ENCODE measurements around the gene ATXN7L1. TPM values are rescaled to one million over a fixed set of nuclear protein-coding genes. Genes with fewer than 3 reads are reported as not detected.

The ATXN7L1 gene, protein sequence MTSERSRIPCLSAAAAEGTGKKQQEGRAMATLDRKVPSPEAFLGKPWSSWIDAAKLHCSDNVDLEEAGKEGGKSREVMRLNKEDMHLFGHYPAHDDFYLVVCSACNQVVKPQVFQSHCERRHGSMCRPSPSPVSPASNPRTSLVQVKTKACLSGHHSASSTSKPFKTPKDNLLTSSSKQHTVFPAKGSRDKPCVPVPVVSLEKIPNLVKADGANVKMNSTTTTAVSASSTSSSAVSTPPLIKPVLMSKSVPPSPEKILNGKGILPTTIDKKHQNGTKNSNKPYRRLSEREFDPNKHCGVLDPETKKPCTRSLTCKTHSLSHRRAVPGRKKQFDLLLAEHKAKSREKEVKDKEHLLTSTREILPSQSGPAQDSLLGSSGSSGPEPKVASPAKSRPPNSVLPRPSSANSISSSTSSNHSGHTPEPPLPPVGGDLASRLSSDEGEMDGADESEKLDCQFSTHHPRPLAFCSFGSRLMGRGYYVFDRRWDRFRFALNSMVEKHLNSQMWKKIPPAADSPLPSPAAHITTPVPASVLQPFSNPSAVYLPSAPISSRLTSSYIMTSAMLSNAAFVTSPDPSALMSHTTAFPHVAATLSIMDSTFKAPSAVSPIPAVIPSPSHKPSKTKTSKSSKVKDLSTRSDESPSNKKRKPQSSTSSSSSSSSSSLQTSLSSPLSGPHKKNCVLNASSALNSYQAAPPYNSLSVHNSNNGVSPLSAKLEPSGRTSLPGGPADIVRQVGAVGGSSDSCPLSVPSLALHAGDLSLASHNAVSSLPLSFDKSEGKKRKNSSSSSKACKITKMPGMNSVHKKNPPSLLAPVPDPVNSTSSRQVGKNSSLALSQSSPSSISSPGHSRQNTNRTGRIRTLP
- 7.2 and 8.5 TPM in 2 replicates for total RNA-seq

DNA sequence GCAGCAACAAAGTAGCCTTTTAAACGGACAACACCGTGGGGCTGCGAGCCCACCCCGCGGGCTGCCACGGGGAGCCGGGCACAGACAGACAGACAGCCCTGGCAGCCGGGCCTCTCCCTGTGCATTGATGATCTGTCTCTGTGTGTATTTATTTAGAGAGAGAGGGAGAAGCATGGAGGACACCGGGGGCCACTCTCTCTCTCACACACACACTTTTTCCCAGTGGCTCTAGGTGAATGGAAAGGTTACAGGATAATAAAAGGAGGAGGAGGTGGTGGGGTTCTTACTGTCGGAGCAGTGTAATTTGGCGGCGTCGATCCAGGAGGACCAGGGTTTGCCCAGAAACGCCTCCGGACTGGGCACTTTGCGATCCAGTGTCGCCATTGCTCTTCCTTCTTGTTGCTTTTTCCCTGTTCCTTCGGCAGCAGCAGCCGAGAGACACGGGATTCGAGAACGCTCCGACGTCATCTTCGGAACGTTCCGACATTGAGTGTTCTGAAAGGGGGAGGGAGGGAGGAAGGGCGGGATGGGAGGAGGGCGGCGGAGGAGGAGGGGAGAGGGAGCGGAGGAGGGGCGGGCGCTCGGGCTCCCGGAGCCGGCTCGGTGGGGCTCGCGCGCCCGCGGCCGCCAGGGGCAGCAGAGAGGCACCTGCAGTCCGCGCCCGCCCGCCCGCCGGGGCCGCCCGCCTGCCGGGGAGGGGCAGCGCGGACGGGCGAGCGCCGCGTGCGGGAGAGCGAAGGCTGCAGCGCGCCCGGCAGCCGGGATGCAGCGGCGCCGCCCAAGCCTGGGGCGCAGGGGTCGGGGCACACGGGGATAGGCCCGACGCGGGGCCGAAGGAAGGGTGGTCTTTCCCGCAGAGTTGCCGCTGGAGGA lies at the start of gene ATXN7L1:
ATXN7L1 (minus strand) TSS at position 509 of the 873 bp plus-strand sequence; CDS start at position 468, 41 bp downstream.
- H3K36me3 Mint-ChIP-seq (ENCODE audit: low read depth), result peaks cover 4% of the 10 kb centered on the region
- peaks cover 35% of the 10 kb centered on the region for H3K27me3 Mint-ChIP-seq (ENCODE audit: insufficient read depth)
- H3K4me1 Mint-ChIP-seq (ENCODE audit: low read depth), result peaks cover 42% of the 10 kb centered on the region
- intact Hi-C loops (cut with micrococcal nuclease), result loop anchor here (1.0 to 2.0 kb wide), 10 partner anchors 14 to 185 kb away; no protein-coding TSS in a partner anchor
- H3K9me3 Mint-ChIP-seq, result no peaks in the 10 kb centered on the region
- H3K27ac Mint-ChIP-seq, result peak within 1 kb of the TSS; percentile 90
- DNase-seq (ENCODE audit: low spot score), result peak; percentile 80
- peak within 1 kb of the TSS; percentile 96 for H3K4me3 Mint-ChIP-seq

DNA sequence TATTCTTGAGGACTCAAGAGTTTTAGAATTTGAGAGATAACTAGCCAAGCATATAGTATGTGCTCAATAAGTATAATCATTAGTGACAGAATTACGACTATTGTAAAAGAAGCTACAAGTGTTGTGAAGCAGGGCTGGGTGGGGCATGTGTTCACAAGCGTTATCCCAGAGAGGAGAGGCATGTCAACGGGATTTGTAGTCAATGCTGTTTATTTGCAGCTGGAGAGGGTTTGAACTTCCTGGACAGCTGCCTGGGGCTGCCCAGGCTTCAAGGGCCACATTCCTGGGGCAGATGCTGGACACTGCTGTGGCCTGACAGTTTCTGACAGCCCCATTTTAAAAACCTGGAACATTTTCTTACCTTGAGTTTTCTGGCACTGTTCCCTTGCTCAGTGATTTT lies 49.7 kb upstream of the ATXN7L1 start:
- no peak overlapping the region for H3K4me3 Mint-ChIP-seq
- DNase-seq (ENCODE audit: low spot score), result no peak
- no peak overlapping the region for H3K27ac Mint-ChIP-seq
- H3K9me3 Mint-ChIP-seq, result peaks cover 8% of the 10 kb centered on the region
- H3K27me3 Mint-ChIP-seq (ENCODE audit: insufficient read depth), result peaks cover 14% of the 10 kb centered on the region
- H3K4me1 Mint-ChIP-seq (ENCODE audit: low read depth), result peaks cover 18% of the 10 kb centered on the region
- intact Hi-C loops (cut with micrococcal nuclease), result loop anchor here (5.0 kb wide), 4 partner anchors 81 to 941 kb away; partner anchors contain the start of gene PIK3CG
- H3K36me3 Mint-ChIP-seq (ENCODE audit: low read depth), result peaks cover 5% of the 10 kb centered on the region

DNA sequence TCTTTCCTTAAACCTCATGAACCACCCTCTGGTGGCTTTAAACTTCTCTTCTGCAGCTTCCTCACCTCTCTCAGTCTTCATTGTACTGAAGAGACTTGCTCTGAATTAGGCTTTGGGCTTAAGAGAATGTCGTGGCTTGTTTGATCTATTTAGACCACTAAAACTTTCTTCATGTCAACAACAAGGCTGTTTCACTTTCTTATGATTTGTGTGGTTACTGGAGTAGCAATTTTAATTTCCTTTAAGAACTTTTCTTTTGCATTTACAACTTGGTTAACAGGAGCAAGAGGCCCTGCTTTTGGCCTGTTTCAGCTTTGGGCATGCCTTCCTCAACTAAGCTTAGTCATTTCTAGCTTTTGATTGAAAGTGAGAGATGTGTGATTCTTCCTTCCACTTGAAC lies 48.5 kb upstream of the ATXN7L1 start:
- H3K27me3 Mint-ChIP-seq (ENCODE audit: insufficient read depth), result peaks cover 12% of the 10 kb centered on the region
- H3K27ac Mint-ChIP-seq, result peak overlapping the region; percentile 56
- peaks cover 18% of the 10 kb centered on the region for H3K4me1 Mint-ChIP-seq (ENCODE audit: low read depth)
- no peak overlapping the region for H3K4me3 Mint-ChIP-seq
- no peak for DNase-seq (ENCODE audit: low spot score)
- intact Hi-C loops (cut with micrococcal nuclease), result loop anchor here (1.0 to 5.0 kb wide), 8 partner anchors 35 to 942 kb away; partner anchors contain the start of genes ATXN7L1 and PIK3CG
- H3K36me3 Mint-ChIP-seq (ENCODE audit: low read depth), result peaks cover 6% of the 10 kb centered on the region
- peaks cover 11% of the 10 kb centered on the region for H3K9me3 Mint-ChIP-seq

DNA sequence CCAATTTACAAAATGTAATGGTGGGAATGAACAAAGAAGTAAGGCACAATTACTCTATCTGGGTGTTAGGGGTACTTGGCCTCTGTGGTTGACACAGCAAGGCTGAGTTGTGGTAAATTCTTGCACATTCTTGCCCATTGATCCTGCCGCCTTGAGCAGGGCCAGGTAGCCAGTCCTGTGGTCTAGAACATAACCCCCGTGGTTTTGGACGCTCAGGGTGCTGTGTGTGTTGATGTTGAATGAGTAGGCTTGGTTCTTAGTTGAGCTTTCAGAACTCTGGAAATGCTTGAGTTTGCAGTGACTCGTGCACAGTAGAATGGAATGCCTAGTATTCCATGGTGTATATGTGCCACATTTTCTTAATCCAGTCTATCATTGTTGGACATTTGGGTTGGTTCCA lies 44.4 kb upstream of the ATXN7L1 start:
- Mint-ChIP-seq H3K4me1 (ENCODE audit: low read depth) (peaks cover 16% of the 10 kb centered on the region), H3K27me3 (ENCODE audit: insufficient read depth) (peaks cover 13% of the 10 kb centered on the region), H3K9me3 (peaks cover 15% of the 10 kb centered on the region), H3K36me3 (ENCODE audit: low read depth) (peaks cover 10% of the 10 kb centered on the region), H3K27ac (no peak overlapping the region), H3K4me3 (no peak overlapping the region)
- no peak for DNase-seq (ENCODE audit: low spot score)
- intact Hi-C loops (cut with micrococcal nuclease), result no loop called here

DNA sequence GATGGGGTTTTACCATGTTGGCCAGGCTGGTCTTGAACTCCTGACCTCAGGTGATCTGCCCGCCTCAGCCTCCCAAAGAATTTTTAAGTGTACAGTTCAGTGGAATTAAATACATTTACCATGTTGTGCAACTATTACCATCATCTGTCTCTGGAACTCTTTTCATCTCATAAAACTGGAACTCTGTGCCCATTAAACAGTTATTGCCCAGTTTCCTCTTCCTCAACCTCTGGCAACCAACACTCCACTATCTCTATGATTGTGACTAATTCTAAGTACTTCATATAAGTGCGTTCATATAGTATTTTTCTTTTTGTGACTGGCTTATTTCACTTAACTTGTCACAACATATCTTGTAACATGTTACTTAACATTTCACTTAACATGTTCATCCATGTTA lies 41.3 kb upstream of the ATXN7L1 start:
- Mint-ChIP-seq H3K36me3 (ENCODE audit: low read depth) (peaks cover 5% of the 10 kb centered on the region), H3K27me3 (ENCODE audit: insufficient read depth) (peaks cover 13% of the 10 kb centered on the region), H3K4me1 (ENCODE audit: low read depth) (no peaks in the 10 kb centered on the region), H3K9me3 (peaks cover 12% of the 10 kb centered on the region), H3K4me3 (no peak overlapping the region), H3K27ac (no peak overlapping the region)
- intact Hi-C loops (cut with micrococcal nuclease), result no loop called here
- DNase-seq (ENCODE audit: low spot score), result no peak

DNA sequence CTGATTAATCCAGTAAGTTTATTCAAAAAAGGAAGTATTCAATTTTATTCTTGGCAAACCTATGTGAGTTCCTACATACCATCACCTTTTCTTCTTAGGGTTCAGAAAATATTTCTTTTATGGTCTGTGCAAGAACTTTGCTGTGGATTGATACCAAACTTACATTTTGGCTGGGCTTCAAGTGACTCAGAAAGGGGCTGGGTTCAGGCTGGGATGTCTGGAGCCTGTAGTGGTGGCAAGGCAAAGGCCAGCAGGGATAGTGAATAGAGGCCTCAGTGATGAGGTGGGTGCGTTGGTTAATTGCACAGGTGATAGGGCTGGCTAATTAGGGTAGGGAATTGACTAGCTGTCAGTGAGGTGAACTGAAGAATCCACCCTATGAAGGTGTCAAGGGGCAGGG lies 40.2 kb upstream of the ATXN7L1 start:
- peaks cover 7% of the 10 kb centered on the region for H3K9me3 Mint-ChIP-seq
- H3K4me3 Mint-ChIP-seq, result no peak overlapping the region
- intact Hi-C loops (cut with micrococcal nuclease), result no loop called here
- H3K4me1 Mint-ChIP-seq (ENCODE audit: low read depth), result no peaks in the 10 kb centered on the region
- DNase-seq (ENCODE audit: low spot score), result no peak
- no peak overlapping the region for H3K27ac Mint-ChIP-seq
- H3K36me3 Mint-ChIP-seq (ENCODE audit: low read depth), result peaks cover 5% of the 10 kb centered on the region
- peaks cover 13% of the 10 kb centered on the region for H3K27me3 Mint-ChIP-seq (ENCODE audit: insufficient read depth)

DNA sequence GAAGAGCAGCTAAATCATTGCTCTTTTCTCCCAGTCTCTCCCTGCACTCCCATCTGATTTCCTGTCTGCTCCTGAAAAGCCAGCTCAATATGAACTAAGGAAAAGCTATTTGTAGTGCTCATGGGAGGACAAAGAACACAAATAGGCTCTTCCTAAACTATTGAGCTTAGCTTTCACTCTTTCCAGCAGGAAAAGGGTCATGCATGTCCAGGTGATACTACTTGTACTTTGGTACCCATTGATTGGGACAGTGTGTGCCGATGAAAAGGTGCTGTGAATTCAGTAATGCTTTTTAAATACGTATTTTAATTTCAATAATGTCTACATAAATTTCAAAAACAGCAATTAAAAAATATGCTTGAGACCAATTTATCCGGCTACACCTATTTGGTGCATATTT lies 37.5 kb upstream of the ATXN7L1 start:
- no peaks in the 10 kb centered on the region for H3K4me1 Mint-ChIP-seq (ENCODE audit: low read depth)
- intact Hi-C loops (cut with micrococcal nuclease), result no loop called here
- H3K36me3 Mint-ChIP-seq (ENCODE audit: low read depth), result peaks cover 6% of the 10 kb centered on the region
- DNase-seq (ENCODE audit: low spot score), result no peak
- peaks cover 9% of the 10 kb centered on the region for H3K9me3 Mint-ChIP-seq
- peaks cover 13% of the 10 kb centered on the region for H3K27me3 Mint-ChIP-seq (ENCODE audit: insufficient read depth)
- H3K4me3 Mint-ChIP-seq, result no peak overlapping the region
- H3K27ac Mint-ChIP-seq, result no peak overlapping the region

DNA sequence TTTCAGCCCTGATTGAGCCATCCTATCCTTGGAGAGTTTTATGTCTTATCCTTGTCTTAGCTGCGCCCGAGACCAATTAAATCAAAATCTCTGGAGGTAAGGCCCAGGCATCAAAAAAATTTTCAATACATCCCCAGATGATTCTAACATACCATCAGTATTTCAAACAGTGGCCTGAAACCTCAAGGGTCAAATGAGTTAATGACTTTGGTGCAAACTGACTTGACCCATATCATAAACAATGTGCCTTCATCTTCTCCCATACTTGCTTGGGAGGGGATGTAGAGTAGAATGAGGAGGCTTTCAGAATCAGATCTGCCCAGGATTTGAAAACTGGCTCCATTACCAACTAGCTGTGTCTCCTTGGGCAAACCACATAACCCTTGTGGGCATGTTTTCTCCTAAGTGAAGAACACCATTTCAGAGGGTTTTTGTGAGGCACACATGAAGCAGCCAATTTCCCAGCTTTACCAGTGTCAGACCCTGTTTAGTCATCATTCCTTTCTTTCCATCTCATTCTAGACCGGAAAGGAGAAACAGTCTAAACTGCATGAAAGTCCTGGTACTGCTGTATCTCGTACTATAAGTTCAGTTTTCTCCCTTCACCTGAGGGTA lies 35.7 kb upstream of the ATXN7L1 start:
- DNase-seq (ENCODE audit: low spot score), result no peak
- H3K27me3 Mint-ChIP-seq (ENCODE audit: insufficient read depth), result peaks cover 7% of the 10 kb centered on the region
- no peaks in the 10 kb centered on the region for H3K4me1 Mint-ChIP-seq (ENCODE audit: low read depth)
- intact Hi-C loops (cut with micrococcal nuclease), result no loop called here
- H3K36me3 Mint-ChIP-seq (ENCODE audit: low read depth), result peaks cover 6% of the 10 kb centered on the region
- H3K27ac Mint-ChIP-seq, result no peak overlapping the region
- H3K4me3 Mint-ChIP-seq, result no peak overlapping the region
- H3K9me3 Mint-ChIP-seq, result peaks cover 9% of the 10 kb centered on the region

DNA sequence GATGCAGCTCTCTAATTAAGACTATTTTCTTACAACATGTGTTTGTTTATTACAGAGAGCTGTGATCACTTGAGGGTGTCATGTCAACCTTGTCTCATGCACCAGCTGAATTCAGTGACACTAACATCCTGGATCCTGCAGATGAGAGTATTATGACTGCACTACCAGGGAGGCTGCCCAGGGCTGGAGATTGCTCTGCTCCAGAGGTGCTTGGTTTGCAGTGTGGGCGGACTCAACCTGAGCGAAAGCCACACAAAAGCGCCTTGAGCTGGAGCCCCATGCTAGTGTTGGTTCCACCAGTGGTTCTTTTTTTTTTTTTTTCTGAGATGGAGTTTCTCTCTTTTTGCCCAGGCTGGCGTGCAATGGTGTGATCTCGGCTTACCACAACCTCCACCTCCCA lies 33.8 kb upstream of the ATXN7L1 start:
- Mint-ChIP-seq H3K4me1 (ENCODE audit: low read depth) (no peaks in the 10 kb centered on the region), H3K9me3 (peaks cover 9% of the 10 kb centered on the region), H3K4me3 (no peak overlapping the region), H3K27me3 (ENCODE audit: insufficient read depth) (peaks cover 3% of the 10 kb centered on the region), H3K27ac (no peak overlapping the region), H3K36me3 (ENCODE audit: low read depth) (peaks cover 6% of the 10 kb centered on the region)
- intact Hi-C loops (cut with micrococcal nuclease), result no loop called here
- DNase-seq (ENCODE audit: low spot score), result no peak

DNA sequence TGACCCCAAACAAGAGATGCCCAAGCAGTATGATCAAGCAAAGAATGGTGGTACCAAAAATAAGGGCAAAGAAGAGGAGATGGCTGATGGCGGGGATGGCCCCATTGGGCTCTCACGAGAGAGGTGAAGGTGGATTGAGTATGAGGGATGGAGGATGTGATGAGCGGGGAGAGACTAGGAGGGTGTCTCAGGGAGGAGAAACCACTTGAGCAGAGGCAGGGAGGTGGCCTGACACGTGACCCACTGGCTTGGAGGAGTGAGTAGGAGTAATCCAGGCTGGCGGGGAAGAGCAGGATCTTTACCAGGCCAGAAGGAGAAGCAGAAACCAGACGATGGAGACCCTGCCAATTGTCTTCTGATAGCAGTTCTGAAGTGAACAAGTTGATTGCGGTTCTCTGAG lies 33.3 kb upstream of the ATXN7L1 start:
- Mint-ChIP-seq H3K27me3 (ENCODE audit: insufficient read depth) (peaks cover 6% of the 10 kb centered on the region), H3K27ac (no peak overlapping the region)
- intact Hi-C loops (cut with micrococcal nuclease), result no loop called here

DNA sequence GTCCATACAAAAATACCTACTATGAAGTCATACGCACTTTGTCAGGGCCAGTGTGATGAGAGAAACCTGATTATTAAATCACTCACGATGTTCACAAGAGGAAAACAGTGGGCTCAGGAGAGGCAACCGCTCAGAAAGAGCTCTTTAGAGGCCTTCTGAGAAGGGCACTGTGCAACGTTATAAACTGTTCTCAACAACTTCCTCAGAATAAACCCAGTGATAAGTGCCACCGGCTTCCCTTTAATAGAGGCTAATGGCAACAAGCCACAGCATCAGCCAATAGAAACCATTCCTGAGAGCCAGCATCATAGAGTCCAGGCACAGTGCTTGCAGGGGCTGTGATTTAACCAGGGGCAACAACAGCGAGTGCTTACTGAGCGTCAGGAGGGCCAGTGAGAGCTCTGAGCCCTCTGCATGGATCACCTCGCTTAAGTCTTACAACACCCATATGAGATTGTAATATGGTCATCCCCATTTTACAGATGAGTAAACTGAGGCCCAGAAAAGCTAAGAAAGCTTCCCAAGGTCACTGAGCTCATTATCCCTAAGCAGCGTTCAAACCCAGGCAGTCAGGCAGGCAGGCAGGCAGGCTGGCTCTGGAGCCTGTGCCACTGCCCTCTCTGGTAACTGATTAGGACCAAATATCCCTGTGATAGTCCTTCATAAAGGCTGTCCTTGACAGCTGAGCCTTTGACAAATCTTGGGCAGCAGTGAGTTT lies 30.9 kb upstream of the ATXN7L1 start:
- intact Hi-C loops (cut with micrococcal nuclease), result no loop called here
- DNase-seq (ENCODE audit: low spot score), result no peak
- Mint-ChIP-seq H3K36me3 (ENCODE audit: low read depth) (peaks cover 6% of the 10 kb centered on the region), H3K4me1 (ENCODE audit: low read depth) (no peaks in the 10 kb centered on the region), H3K27me3 (ENCODE audit: insufficient read depth) (peaks cover 6% of the 10 kb centered on the region), H3K4me3 (no peak overlapping the region), H3K27ac (no peak overlapping the region), H3K9me3 (peaks cover 9% of the 10 kb centered on the region)

More for the DNA sequence above, 33.3 kb upstream of the ATXN7L1 start:
- no peak overlapping the region for H3K4me3 Mint-ChIP-seq
- peaks cover 6% of the 10 kb centered on the region for H3K36me3 Mint-ChIP-seq (ENCODE audit: low read depth)
- no peak for DNase-seq (ENCODE audit: low spot score)
- peaks cover 9% of the 10 kb centered on the region for H3K9me3 Mint-ChIP-seq
- no peaks in the 10 kb centered on the region for H3K4me1 Mint-ChIP-seq (ENCODE audit: low read depth)

Data from activated T-helper 1 cell treated with anti-CD3 and anti-CD28 coated beads, Interleukin-12 subunit alpha, Interleukin-12 subunit beta, Interleukin-2, Interleukin-4 antibody, amounts not matched to agents 30 ng/mL and 10 ng/mL and 1 ng/mL, durations not matched to agents 14 hours and 24 hours and 36 hours (primary cell).